ENCODE data around the gene ERC2.

Gene ERC2

DNA sequence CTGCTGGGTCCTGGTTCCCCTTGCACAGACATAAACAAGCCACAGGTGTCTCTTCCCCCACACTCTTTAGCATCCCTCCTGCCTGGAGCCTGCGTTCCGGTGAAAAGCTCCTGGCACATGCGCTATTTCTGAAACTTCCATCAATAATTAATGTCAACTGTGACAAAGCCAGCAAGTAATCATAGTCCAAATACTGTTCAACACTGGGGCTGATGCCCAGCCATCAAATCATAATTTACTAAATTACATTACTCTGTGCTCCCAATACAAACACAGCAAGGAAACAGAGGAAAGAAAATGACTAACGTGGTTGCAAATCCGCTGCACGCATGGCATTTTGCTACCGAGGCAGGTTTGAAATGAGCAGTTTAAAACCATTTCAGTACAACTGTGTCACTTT lies 294.7 kb downstream of the ERC2 start:
- TF ChIP-seq NFIC (IDR thresholded peaks at IDR 0.05) (no peak), EP300 (IDR thresholded peaks at IDR 0.05; ENCODE audit: borderline replicate concordance) (no peak), YY1 (IDR thresholded peaks at IDR 0.05; ENCODE audit: low read depth) (no peak), RAD21 (IDR thresholded peaks at IDR 0.05; ENCODE audit: low read depth) (no peak), CEBPB (IDR thresholded peaks at IDR 0.05) (no peak), EGR1 (IDR thresholded peaks at IDR 0.05) (no peak), CREB1 (IDR thresholded peaks at IDR 0.05; ENCODE audit: low read depth) (no peak), TAF1 (IDR thresholded peaks at IDR 0.05; ENCODE audit: low read depth) (no peak), ZBTB7A (IDR thresholded peaks at IDR 0.05; ENCODE audit: low read depth) (no peak), TCF12 (IDR thresholded peaks at IDR 0.05; ENCODE audit: low read depth) (no peak), TEAD4 (IDR thresholded peaks at IDR 0.05) (no peak), FOXM1 (IDR thresholded peaks at IDR 0.05; ENCODE audit: borderline replicate concordance, low read depth) (no peak)
- TF ChIP-seq, protein P1, sequence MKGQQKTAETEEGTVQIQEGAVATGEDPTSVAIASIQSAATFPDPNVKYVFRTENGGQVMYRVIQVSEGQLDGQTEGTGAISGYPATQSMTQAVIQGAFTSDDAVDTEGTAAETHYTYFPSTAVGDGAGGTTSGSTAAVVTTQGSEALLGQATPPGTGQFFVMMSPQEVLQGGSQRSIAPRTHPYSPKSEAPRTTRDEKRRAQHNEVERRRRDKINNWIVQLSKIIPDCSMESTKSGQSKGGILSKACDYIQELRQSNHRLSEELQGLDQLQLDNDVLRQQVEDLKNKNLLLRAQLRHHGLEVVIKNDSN (IDR thresholded peaks at IDR 0.05), result no peak
- TF ChIP-seq, protein P2, sequence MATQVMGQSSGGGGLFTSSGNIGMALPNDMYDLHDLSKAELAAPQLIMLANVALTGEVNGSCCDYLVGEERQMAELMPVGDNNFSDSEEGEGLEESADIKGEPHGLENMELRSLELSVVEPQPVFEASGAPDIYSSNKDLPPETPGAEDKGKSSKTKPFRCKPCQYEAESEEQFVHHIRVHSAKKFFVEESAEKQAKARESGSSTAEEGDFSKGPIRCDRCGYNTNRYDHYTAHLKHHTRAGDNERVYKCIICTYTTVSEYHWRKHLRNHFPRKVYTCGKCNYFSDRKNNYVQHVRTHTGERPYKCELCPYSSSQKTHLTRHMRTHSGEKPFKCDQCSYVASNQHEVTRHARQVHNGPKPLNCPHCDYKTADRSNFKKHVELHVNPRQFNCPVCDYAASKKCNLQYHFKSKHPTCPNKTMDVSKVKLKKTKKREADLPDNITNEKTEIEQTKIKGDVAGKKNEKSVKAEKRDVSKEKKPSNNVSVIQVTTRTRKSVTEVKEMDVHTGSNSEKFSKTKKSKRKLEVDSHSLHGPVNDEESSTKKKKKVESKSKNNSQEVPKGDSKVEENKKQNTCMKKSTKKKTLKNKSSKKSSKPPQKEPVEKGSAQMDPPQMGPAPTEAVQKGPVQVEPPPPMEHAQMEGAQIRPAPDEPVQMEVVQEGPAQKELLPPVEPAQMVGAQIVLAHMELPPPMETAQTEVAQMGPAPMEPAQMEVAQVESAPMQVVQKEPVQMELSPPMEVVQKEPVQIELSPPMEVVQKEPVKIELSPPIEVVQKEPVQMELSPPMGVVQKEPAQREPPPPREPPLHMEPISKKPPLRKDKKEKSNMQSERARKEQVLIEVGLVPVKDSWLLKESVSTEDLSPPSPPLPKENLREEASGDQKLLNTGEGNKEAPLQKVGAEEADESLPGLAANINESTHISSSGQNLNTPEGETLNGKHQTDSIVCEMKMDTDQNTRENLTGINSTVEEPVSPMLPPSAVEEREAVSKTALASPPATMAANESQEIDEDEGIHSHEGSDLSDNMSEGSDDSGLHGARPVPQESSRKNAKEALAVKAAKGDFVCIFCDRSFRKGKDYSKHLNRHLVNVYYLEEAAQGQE (IDR thresholded peaks at IDR 0.05; ENCODE audit: low read depth), result no peak
- TF ChIP-seq, protein P3, sequence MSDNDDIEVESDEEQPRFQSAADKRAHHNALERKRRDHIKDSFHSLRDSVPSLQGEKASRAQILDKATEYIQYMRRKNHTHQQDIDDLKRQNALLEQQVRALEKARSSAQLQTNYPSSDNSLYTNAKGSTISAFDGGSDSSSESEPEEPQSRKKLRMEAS (IDR thresholded peaks at IDR 0.05), result no peak

DNA sequence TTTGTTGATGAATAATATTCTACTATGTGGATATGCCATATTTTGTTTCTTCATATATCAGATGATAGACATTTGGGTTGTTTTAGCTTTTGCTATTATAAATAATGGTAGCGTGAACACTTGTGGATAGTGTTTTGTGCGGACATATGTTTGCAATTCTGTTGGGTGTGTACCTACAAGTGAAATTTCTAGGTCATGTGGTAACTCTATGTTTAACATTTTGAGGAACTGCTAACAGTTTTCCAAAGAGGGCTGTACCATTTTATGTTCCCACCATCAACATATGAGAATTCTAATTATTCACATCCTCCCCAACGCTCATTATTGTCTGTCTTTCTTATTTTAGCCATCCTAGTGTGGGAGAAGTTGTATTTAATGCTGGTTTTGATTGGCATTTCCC lies 303.8 kb downstream of the ERC2 start:
- no peak for TF ChIP-seq FOXM1 (IDR thresholded peaks at IDR 0.05; ENCODE audit: borderline replicate concordance, low read depth)
- TF ChIP-seq, protein P2 (IDR thresholded peaks at IDR 0.05; ENCODE audit: low read depth), result no peak
- TF ChIP-seq CEBPB (IDR thresholded peaks at IDR 0.05), result no peak
- no peak for TF ChIP-seq TCF12 (IDR thresholded peaks at IDR 0.05; ENCODE audit: low read depth)
- no peak for TF ChIP-seq TAF1 (IDR thresholded peaks at IDR 0.05; ENCODE audit: low read depth)
- no peak for TF ChIP-seq CREB1 (IDR thresholded peaks at IDR 0.05; ENCODE audit: low read depth)
- TF ChIP-seq TEAD4 (IDR thresholded peaks at IDR 0.05), result no peak
- TF ChIP-seq EP300 (IDR thresholded peaks at IDR 0.05; ENCODE audit: borderline replicate concordance), result no peak
- TF ChIP-seq, protein P3 (IDR thresholded peaks at IDR 0.05), result no peak
- no peak for TF ChIP-seq NFIC (IDR thresholded peaks at IDR 0.05)
- TF ChIP-seq ZBTB7A (IDR thresholded peaks at IDR 0.05; ENCODE audit: low read depth), result no peak
- TF ChIP-seq, protein P1 (IDR thresholded peaks at IDR 0.05), result no peak
- TF ChIP-seq YY1 (IDR thresholded peaks at IDR 0.05; ENCODE audit: low read depth), result no peak
- no peak for TF ChIP-seq EGR1 (IDR thresholded peaks at IDR 0.05)
- TF ChIP-seq RAD21 (IDR thresholded peaks at IDR 0.05; ENCODE audit: low read depth), result no peak

DNA sequence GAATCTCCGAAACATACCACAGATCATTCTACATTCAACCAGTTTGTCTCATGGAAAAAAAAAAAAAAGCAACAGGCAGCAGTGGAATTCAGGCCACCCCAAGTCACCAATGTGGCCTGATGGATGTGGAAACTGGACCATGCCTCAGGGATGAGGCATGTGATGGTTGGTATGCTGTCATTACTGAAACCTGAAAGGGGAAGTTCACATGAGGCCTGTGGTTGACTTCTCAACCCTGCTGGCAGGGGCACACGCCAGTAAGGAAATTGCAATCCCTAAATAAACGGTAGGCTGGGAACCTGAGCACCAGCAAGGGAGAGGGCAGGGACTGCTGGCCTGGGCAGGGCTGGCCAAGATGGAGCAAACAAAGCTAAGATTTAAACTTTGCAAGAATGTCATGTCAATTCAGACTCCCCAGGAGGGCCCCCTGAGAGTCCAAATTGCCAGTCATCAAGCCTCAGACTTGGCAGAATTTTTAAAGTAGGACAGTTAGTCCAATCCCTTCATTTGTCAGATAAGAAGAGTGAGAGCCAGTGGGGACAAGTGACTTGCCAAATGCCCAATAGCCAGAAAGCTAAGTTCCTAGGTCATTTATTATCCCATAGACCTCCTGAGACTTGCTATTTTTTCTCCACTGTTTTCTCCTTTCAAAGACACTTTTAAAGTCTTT lies 310.4 kb downstream of the ERC2 start:
- TF ChIP-seq, protein P1 (IDR thresholded peaks at IDR 0.05), result no peak
- no peak for TF ChIP-seq EGR1 (IDR thresholded peaks at IDR 0.05)
- TF ChIP-seq CEBPB (IDR thresholded peaks at IDR 0.05), result no peak
- TF ChIP-seq ZBTB7A (IDR thresholded peaks at IDR 0.05; ENCODE audit: low read depth), result no peak
- no peak for TF ChIP-seq YY1 (IDR thresholded peaks at IDR 0.05; ENCODE audit: low read depth)
- TF ChIP-seq CREB1 (IDR thresholded peaks at IDR 0.05; ENCODE audit: low read depth), result no peak
- no peak for TF ChIP-seq FOXM1 (IDR thresholded peaks at IDR 0.05; ENCODE audit: borderline replicate concordance, low read depth)
- TF ChIP-seq, protein P3 (IDR thresholded peaks at IDR 0.05), result no peak
- no peak for TF ChIP-seq TCF12 (IDR thresholded peaks at IDR 0.05; ENCODE audit: low read depth)
- TF ChIP-seq, protein P2 (IDR thresholded peaks at IDR 0.05; ENCODE audit: low read depth), result no peak
- TF ChIP-seq RAD21 (IDR thresholded peaks at IDR 0.05; ENCODE audit: low read depth), result no peak
- no peak for TF ChIP-seq NFIC (IDR thresholded peaks at IDR 0.05)
- no peak for TF ChIP-seq TAF1 (IDR thresholded peaks at IDR 0.05; ENCODE audit: low read depth)
- TF ChIP-seq TEAD4 (IDR thresholded peaks at IDR 0.05), result no peak
- no peak for TF ChIP-seq EP300 (IDR thresholded peaks at IDR 0.05; ENCODE audit: borderline replicate concordance)

Data from Ishikawa (cell line).